G401.6 (cell line): ENCODE measurements around the gene JTB.
"Not testable (repeated sequence)": the region's sequence is repeated elsewhere in the genome, so short reads cannot be mapped to it uniquely, and the experiment has no call there.

Source experiments
- FAIRE-seq: peaks from 2 replicates; lab custom pipeline; 2012; peaks lifted over from hg19 to GRCh38; lab: Jason Lieb, UNC

JTB gene

DNA sequence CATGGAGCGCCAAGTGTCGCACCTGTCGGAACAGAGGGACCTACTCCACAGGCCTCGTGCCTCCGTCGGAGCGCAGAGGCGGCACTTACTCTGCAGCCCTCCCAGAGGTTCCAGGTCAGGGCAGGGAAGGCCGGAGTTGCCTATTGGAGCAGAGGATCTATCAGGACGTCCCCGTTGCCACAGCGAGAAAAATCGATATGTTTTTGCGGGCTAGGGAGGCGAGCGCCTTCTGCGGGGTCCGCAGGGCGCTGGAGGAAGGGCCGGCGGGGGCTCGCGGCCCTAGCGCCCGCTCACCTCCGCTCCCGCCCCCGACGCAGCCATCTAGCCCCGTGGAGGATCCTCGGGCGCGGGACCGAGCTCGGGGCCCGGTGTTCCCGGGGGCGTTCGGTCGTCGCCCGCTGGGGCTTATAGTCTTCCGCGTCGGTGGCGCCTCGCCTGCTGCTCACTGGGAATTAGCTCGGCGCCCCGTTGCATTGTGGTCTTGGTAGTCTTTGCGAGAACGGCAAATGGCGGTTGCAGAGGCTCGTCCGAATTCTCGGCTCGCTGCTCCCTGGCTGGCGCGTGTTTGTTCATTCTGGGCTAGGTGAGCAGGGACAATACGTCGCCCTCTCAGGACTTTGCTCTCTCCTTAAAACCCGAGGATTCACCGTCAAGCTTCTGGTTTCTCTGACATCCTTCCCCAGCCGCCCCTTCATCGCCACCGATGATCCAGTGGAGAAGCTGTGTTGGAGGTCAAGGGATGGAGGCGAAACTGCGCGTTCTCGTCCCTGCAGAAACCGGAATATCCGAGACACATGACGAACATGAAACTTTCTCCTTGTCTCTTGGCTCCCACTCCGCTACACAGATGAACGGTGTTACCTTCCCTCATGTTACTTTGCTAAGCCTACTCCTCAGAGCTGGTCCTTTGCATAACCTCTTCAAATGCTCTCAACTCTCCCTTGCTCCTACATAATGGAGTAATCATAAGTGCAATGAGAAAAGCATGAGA lies at the start of gene JTB:
TSS of gene JTB (minus strand) at position 425 of the 991 bp plus-strand sequence. CDS start at position 3, 422 bp downstream.
- no peak for FAIRE-seq

DNA sequence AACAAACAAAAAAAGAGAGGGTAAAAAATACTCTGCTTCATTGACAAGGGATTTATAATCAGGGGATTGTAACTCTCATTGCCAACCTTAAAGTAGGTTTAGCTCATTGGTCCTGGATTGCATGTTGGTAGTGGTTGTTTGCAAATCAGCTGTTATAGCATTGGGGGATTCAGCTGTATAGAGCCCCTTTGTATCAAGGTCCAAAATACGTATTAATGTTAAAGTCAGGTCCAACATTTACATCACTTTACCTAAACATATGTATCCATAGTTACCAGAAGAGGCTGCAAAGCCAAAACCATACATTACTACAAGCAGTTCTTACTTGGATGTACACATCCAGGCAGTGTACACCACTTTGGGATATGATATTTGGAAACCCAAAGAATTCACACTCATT lies 42.5 kb upstream of the JTB start:
- FAIRE-seq = no peak

DNA sequence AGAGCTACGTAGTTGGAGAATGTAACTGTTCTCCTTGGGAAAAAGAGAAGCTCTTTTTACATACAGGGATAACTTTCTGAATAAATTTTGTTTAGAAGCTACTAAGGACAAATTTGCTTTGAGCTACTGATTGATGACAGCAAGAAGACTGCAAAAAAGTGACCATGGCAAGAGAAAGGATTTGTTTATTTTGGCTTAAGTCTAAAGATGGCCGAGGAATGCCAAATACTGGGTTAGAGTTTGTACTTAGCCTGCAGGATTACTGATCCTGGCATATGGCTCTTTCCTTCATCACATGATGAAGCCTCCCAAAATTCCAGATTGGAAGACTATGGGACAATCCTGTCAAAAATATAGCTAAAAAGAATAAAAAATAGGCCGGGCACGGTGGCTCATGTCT lies 41.8 kb upstream of the JTB start:
- FAIRE-seq = no peak

DNA sequence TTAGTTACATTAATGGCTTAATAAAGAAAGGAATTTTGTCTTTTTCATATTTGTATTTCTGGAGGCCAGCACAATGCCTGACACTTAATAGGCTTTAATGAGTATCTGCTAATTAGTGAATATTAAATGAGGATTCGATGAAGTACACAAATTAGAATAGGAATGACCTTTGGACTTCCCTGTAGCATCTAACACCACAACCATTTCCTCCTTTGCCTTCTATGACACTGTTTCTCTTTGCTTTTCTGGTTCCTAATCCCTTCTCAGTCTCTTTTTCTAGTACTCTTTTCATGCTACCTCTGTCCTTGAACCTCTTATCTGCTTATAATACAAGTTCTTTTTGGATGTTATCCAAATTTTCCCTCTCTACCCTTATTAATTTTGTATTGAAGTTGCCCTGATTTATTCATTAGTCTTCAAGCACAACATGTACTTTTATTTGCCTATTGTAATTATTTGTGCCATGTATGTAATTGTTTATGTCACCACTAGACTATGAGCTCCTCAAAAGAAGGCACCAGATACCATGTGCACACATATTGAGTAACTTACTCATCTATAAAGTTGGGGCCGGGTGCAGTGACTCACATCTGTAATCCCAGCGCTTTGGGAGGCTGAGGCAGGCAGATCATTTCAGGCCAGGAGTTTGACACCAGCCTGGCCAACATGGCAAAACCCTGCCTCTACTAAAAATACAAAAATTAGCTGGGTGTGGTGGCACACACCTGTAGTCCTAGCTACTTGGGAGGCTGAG lies 36.9 kb upstream of the JTB start:
- FAIRE-seq = no peak

DNA sequence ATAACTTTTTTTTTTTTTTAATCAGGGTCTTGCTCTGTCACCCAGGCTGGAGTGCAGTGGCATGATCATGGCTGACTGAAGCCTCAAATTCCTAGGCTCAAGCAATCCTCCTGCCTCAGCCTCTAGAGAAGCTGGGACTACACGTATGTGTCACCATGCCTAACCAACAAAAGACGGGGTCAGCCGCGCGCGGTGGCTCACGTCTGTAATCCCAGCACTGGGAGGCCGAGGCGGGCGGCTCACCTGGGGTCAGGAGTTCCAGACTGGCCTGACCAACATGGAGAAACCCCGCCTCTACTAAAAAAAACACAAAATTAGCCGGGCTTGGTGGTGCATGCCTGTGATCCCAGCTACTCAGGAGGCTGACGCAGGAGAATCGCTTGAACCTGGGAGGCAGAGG lies 35.1 kb upstream of the JTB start:
- FAIRE-seq = not testable (repeated sequence)

DNA sequence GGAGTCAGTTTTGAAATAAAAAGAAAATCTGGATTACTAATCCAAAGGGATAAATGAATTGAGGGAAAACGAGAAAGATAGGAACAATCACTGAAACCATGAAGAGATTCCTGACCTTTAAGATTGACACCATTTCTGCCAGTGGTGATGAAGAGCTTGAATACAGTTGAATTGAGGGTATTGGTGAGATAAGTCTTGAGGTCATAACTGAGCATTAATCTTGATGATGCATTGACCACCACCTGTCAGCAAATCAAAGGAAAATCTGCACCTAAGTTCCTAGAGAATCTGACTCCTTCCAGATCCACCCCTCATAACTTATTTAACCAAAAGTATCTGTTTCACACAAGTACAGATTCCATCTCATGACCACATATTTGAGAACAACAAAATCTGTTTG lies 34.7 kb upstream of the JTB start:
- FAIRE-seq = no peak

DNA sequence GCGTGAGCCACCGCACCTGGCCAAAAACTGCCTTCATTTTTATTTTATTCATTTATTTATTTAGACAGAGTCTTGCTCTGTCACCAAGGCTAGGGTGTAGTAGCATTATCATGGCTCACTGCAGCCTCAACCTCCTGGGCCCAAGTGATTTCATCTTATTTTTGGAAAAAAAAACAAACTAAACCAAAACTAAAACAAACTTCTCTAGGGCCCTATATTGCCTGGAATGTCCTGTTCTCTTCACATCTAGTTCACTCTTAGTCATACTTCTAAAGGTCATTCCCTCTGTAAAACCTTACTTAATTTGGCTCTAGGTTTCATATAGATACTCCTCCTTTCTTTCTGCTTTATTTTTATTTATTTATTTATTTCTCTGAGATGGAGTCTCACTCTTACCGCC lies 28.7 kb upstream of the JTB start:
- no peak for FAIRE-seq

DNA sequence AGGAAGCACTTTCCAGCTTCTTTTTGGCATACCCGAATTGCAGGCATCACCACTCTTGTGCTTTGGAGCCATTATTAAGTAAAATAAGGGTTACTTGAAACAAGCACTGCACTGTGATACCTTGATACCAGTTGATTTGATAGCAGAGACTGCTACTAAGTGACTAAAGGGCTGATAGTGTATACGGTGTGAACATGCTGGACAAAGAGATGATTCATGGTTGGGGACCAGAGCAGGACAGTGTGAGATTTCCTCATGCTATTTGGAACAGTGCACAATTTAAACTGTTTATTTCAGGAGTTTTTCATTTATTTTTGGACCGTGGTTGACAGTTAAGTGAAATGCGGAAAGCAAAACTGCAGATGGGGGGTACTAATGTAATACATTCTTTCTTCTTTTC lies 22.9 kb upstream of the JTB start:
- FAIRE-seq = no peak

DNA sequence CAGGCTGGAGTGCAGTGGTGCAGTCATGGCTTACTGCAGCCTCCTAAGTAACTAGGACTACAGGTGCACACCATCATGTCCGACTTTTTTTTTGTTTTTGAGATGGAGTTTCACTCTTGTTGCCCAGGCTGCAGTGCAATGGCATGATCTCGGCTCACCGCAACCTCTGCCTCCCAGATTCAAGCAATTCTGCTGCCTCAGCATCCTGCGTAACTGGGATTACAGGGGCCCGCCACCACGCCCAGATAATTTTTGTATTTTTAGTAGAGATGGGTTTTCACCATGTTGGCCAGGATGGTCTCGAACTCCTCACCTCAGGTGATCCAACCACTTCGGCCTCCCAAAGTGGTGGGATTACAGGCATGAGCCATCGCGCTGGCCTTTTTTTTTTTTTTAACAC lies 19.4 kb upstream of the JTB start:
- FAIRE-seq = not testable (repeated sequence)

DNA sequence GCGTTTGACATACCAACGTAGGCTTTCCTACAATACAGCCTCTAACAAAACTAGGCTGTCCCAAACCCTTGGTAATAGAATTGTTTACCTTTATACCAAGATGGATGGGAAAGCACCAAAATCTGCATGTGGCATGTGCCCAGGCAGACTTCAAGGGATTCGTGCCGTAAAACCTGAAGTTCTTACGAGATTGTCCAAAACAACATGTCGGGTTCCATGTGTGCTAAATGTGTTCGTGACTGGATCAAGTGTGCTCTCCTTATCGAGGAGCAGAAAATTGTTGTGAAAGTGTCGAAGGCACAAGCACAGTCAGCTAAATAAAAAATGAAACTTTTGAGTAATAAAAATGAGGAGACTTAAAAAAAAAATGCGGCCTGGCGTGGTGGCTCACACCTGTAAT lies 18.2 kb upstream of the JTB start:
- no peak for FAIRE-seq

DNA sequence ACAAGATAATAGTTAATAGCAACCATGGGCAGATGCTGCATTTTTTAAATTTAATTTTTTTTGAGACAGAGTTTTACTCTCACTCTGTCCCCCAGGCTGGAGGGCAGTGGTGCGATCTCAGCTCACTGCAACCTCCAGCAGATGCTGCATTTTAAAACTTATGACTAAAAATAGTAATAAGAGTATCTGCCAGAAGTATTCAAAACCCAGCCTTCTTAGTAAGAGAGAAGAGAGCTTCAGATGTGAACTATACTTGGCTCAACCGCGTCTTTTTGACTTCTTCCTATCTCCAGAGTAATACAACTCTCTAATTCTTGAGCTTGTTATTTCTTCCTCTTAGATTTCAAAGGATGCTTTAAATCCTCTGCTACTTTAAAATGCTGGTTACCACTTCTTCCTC lies 17.7 kb upstream of the JTB start:
- FAIRE-seq = no peak

DNA sequence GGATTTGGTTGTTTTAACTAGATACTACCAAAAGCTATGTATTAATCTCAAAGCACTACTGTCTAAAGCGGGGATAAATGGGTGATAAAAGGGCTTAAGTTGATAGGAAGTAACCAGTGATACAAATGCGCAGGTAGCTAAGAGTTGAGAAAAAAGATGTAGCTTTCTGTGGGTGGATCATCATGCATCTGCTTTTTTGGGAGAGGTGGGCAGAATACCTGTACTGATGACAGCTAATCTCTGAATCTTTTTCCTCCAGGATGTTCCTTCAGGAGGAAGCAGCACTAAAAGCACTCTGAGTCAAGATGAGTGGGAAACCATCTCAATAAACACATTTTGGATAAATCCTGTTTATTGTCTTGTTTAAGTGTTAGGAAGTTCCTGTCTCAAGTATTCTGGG lies 14.3 kb upstream of the JTB start:
- no peak for FAIRE-seq

DNA sequence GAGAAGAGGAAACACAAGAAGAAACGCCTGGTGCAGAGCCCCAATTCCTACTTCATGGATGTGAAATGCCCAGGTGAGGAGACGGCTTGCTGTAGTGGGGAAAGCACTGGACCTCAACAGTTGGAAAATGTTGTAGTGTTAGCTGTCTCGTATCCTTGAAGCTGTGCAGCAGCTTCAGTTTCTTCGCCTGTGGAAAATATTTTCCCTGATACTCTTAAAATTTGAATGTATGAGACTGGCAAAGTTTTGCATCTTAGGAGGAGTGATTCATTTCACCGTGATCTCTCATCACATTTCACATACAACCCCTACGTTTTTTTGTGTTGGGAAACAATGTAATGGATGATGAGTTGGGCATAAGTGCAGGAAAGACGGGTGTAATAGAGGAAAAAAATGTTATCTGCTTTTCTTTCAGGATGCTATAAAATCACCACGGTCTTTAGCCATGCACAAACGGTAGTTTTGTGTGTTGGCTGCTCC lies 13.7 kb upstream of the JTB start:
- FAIRE-seq = no peak

DNA sequence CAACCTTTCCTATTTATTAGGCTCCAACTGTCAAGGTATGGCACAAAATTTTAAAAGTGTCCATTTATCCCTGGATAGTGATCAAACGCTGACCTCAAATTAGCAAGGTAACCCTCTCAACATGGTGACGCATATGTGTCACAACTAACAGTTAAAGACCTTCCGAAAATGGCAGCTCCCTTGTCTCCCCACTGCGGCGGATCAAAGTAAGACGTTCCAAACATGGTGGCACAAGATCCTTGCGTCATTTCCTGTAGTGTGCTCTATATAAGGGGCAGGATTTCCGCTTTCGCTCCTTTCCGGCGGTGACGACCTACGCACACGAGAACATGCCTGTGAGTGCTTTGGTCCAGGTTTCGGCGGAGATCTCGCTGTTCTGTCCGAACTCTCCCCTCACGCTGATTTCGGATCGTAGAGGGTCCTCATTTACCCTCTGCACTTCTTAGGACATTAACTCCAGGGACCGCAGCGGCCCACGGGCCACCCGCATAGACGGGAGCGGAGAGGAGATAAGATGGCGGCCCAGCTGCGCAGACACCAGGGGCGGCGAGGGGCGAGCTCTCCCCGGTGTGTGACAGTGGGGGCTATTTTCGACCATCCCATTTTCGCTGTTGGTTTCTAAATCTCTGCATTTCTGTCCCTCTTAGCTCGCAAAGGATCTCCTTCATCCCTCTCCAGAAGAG lies 13.1 kb upstream of the JTB start, which contains the start of gene RPS27:
TSS of gene RPS27 (plus strand) at position 295 of the 683 bp plus-strand sequence. CDS start at position 330, 35 bp downstream.
- FAIRE-seq = peak; percentile 97

DNA sequence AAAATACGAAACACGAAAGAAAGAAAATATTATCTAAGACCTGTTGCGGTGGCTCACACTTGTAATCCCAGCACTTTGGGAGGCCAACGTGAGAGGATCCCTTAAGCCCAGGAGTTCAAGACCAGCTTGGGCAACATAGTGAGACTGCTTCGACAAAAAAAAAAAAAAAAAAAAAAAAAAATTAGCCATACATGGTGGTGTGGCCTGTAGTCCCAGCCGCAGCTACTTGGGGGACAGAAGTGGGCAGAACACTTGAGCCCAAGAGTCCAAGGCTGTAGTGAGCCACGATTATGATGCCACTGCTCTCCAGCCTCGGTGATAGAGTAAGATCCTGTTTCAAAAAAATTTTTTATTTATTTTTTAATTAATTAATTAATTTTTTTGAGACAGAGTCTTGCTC lies 10.1 kb upstream of the JTB start:
- FAIRE-seq = no peak

DNA sequence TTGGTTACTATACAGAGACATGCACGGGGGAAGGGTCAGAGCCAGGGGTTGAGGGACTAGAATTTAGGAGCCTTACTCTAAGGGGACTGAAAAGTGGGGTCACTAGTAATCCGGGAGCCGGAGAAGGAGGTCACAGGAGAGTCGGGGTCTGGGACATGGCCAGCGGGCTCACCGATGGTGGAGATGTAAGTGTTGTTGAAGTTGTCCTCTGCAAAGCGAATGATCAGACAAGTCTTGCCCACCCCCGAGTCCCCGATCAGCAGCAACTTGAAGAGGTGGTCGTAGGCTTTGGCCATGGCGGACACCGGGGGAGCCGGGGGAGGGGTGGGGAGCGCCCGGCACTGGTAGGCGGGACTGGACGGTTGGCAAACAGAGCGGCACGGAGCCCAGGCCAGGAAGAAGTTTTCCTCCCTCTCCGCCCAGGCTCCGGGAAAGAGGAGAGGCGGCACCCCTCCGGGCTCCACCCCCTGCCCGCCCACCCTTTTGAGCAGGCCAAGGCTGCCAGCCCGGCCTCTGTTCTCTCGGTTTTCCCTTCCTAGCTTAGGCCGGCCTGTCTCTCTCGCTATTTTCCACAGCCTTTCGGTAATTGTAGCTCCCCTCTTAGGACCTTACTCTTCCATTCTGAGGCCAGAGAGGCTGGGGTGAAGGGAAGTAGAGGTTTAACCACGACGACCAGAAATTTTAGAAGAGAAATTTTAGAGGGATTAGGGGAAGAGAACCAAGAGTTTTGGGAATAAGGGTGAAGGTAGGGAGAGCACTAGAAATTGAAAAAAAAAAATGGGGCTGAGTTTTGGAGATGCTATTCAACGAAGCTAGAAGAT lies 8.7 kb upstream of the JTB start, which contains the start of gene RAB13:
TSS of gene RAB13 (minus strand) at position 399 of the 821 bp plus-strand sequence. CDS start at position 296, 103 bp downstream.
- no peak for FAIRE-seq

DNA sequence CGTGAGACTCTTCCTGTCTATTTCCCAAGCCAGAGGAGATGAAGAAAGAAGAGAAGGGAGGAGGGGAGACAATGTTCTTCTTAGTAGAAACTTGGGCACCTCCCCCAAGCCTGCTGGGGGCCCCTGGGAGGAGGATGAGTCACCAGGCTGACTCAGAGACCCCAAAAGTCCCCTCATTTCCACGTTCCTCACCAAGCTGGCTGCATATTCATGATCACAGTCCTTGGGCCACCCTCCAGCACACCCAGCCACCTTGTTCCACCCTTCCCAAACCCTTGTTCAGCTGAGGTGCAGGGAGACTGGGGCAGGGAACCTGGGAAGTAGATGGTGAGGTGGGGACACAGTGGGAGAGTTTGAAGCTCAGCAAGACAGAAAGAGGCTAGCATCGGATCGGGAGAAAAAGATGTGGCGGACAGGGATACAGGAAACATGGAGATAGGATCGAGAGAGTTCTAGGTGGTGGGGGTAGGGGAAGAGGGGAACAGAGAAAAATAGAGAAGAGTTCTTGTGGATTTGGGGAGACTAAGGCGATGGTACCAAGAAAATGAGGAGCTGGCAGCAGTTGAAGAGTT lies 8.0 kb upstream of the JTB start:
- FAIRE-seq = no peak

DNA sequence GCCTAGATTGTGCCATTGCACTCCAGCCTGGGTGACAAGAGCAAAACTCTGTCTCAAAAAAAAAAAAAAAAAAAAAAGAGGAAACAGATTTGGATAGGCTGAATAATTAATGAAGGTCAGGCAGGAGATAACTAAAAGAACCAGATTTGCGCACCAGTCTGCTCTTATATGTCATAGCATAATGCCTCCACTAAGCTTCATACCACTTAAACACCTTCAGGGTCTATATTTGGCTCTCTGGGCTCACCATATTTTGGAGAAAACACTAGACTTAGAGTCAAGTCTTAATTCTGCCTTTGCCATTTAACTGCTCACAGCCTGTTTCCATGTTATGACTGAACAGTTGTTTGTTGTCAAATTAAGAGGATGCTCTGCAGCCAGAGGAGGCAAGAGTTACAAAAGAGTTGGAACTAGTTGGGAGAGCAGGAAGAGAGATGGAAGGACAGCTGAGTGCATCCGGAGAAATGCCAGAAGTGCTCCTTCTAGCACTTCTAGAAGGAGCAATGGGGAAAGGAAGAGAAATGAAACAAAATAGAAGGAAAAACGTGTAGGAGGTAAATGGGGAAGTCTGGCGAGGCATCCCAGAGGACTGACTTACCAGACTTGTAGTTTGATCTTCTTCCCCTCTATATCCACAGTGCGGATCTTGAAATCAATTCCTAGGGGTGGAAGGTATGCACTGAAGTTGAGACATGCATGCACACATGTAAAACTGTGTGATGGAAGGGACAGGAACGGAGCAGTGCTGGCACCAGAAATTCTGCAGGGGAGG lies 6.8 kb upstream of the JTB start:
- FAIRE-seq = no peak

DNA sequence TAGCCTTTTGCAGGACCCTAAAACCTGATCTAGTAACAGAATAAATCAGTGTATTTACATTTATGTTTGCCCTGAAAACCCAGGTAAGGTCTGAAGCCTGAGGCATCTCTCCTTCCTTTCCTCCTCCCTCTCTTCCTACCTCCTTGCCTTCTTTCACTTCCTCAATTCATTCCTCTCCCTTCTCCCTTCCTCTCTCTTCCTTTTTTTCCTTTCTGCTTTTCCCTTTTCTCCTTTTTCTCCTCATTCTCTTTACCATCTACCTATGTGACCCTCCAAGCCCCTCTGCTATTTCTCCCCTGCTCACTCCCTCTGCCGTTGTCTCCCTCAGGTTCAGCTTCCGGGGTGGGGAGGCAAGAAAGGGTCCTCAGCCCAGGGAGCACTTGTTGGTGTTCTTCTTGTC lies 4.3 kb upstream of the JTB start:
- FAIRE-seq = not testable (repeated sequence)

DNA sequence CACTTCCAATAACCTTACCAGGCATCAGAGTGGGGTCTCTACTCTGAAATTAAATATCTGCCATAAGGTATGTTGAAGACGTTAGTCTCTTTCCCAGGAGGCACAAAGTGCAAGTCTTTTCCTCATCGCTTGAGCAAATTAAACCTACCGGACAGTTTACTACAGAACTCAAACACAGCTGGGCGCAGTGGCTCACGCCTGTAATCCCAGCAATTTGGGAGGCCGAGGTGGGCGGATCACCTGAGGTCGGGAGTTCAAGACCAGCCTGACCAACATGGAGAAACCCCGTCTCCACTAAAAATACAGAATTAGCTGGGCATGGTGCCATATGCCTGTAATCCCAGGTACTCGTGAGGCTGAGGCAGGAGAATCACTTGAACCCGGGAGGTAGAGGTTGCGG lies 1.6 kb upstream of the JTB start:
- not testable (repeated sequence) for FAIRE-seq
